ENCODE measurements around the gene TBC1D22A.
"Not testable (repeated sequence)": the region's sequence is repeated elsewhere in the genome, so short reads cannot be mapped to it uniquely, and the experiment has no call there.

Gene TBC1D22A

GRCh38 chr22:47163856-47164513 is 401.5 kb downstream of the TBC1D22A start:
- DNase-seq, result no peak

- DNase-seq, result no peak
Observed at GRCh38 chr22:47164514-47165337, 402.3 kb downstream of the TBC1D22A start.

DNA sequence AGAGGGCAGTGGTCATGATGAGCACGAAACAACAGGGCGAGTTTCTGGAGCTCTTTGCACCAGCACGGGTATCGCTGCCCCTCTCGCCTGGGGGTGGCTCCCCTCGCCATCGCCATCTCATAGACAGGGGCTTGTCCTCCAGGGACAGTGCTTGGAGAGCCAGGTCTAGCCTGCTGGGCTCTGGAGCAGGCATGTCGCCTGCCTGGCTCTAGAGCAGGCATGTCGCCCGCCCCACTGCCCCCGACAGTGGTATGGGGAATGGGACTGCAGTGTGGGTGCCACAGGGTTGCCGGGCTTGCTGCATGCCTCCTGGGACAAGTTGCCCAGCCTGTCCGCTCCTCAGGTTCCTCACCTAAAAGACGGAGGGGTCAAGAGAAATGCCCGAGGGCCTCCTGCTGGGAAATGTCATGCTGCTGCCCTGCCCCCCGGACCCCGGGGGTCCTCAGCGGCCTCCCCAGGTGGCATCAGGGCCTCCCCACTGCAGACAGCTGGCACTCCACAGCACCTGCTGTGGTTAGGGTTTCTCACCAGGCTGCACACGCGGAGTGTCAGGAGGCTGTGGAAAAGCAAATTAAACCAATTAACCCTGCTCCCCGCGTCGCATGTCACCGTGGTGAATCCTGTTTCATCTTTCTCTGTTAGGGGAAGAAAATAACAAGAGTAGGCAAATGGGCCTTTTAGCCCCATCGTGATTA is 403.0 kb downstream of the TBC1D22A start:
- no peak for DNase-seq

DNA sequence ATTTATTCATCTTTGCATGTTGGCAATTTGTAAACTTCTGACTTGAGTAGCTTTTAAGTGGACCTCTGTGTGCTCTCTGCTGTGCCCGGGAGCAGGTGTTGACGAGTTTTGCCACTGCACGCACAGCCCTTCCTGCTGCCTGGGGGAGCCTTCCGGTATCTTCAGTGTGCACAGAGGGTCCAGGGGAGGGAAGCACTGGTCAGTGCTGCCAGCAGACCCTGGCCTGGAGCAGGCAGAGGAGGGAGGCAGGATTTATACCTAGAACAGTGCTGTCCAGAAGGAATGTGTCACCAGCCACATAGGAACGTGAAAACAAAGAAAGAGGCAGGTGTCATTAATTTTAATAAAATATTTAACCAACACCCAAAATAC is 403.6 kb downstream of the TBC1D22A start:
- DNase-seq, result no peak

GRCh38 chr22:47166446-47167016 is 404.1 kb downstream of the TBC1D22A start:
- no peak for DNase-seq

DNA sequence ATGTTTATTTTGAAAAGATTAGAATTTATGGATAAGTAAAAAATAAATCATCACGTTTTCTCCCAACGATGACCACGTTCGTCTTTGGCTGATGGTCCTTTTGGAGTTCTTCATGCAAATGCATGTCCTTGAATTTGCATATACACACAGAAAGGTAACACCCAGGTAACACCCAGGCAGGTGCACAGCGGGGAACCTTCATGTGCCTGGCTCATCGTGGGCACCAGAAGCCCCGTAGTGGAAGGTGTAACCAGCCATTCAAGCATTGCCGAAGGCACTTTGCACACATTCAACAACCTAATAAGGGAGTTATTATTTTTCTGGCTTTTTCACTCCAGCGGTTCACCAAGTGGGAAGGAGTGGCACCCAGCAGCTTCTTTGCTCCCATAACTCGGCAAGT is 404.6 kb downstream of the TBC1D22A start:
- DNase-seq, result no peak

GRCh38 chr22:47167921-47168320 is 405.5 kb downstream of the TBC1D22A start:
- not testable (repeated sequence) for DNase-seq

GRCh38 chr22:47168441-47168840 is 406.0 kb downstream of the TBC1D22A start:
- no peak for DNase-seq

- DNase-seq, result no peak
Observed at GRCh38 chr22:47168900-47169800, 406.7 kb downstream of the TBC1D22A start.

DNA sequence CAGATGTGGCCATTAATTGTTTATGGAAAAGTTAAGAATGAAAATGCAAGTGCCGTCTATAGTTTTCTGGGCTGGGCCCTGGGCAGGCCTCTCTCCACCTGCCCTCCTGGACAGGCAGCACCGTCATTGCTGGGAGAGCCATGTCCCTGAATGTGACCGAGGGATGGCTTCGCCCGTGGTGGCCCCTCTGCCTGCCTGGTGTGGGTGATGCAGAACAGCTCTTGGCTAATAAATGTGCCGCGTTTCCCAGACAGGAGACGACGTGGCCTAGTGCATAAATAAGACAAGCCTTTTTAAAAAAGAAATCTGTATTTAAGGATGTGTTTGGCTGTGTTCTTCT is 407.3 kb downstream of the TBC1D22A start:
- no peak for DNase-seq

- not testable (repeated sequence) for DNase-seq
Observed at GRCh38 chr22:47170511-47171440, 408.3 kb downstream of the TBC1D22A start.

GRCh38 chr22:47171441-47172221 is 409.2 kb downstream of the TBC1D22A start:
- no peak for DNase-seq

DNA sequence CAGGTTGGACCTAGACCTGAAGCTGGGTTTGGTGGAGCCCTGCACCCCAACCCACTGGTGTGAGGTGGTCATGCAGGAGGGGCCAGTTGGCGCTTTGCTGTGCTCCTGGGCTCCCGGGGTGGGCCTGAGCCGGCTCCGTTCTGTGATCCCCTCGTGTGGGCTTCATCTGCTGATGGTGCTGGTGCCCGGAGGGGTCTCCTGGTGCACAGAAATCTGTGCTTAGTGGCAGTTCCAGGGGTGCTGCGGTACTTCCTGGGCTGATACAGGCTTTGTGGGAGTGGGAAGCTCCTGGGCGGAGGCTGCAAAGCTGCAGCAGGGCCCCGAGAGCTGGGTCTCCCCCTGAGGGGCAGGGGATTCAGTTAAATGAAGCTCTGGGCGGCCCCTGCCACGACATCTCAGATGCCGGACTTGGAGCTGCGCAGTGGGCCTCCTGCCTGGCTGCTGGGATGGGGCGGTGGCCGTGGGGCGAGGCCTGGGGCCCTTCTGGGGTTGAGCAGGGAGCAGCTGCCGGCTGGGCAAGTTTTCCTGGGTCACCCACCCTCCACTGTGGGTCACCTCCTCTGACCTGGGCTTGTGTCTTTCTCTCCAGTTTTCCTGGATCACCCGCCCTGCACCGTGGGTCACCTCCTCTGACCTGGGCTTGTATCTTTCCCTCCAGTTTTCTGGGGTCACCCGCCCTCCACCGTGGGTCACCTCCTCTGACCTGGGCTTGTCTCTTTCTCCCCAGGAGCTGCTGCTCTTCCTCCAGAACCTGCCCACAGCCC is 410.5 kb downstream of the TBC1D22A start:
- DNase-seq, result no peak

- no peak for DNase-seq
Observed at GRCh38 chr22:47173535-47174021, 411.1 kb downstream of the TBC1D22A start.

GRCh38 chr22:47174096-47174495 is 411.6 kb downstream of the TBC1D22A start:
- DNase-seq, result no peak

DNA sequence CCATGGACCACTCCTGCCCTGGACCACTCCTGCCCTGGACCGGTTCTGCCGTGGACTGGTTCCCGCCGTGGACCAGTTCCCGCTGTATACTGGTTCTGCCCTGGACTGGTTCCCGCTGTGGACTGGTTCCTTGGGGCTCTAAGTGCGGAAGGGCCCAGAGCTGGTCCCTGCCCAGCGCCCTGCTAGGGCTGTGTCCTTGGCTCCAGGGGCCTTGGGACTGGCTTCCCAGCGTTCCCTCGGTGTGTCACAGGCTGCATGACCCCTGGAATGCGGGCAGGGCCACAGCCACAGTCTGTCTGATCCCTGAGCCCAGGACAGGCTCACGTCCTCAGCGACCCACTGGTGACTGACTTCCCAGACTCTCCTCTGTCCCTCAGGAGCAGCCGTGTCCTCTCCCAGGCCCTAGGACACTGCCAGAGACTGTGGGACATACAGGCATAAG is 412.2 kb downstream of the TBC1D22A start:
- DNase-seq, result no peak

DNA sequence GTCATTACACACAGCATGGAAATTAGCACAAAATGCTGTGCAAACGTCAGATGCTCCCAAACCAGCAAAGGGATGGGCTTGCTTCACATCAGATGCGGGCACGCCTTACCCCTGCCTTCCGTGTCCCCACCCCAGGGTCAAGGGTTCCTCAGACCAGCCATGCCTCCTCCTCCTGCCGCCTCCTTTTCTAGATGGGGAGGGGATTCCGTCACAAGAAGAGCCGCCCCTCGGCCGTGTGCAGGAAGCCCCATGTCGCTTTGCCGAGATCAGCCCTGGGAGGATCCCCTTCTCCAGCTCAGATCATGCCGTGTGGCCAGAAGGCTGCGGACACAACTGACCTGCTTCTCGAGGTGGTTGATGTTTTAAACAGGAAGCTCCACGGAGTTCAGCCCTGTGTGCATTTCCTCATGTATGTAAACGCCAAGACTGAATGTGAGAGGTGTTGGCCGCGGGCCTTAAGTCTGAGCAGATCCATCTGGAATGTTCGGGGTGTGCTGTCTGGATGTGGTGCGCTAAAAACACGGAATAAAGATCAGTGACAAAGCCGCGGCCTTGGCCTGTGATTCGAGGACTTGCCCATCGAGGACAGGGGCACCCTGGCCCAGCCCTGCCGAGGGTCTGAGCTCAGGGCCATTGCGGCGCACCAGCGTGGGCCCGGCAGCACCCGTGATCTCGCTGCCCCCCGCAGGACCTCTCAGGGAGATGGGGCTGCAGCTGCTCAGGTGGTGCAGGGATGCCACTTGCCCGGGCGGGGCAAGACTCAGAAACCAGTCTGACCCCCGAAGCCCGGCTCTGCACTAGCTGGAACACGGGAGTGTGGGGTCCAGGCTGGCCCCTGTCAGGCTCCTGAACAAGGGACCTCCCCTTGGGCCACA is 412.9 kb downstream of the TBC1D22A start:
- no peak for DNase-seq

- DNase-seq, result no peak
Observed at GRCh38 chr22:47176026-47176389, 413.6 kb downstream of the TBC1D22A start.

Measured in T1000 (cell line).